NK-92 treated with Interleukin-12 subunit alpha and Interleukin-12 subunit beta, amount 100 ng/mL, for 24 hours (cell line): ENCODE results near the gene ADAMTSL1.

ENCODE experiments used
- DNase-seq: peaks from one replicate; lab custom pipeline; 2025; lab: John Stamatoyannopoulos, UW

ADAMTSL1 gene

GRCh38 chr9:18605766-18606180 is 131.8 kb downstream of the ADAMTSL1 start:
- no peak for DNase-seq

- no peak for DNase-seq
Observed at GRCh38 chr9:18606281-18606680, 132.3 kb downstream of the ADAMTSL1 start.

- no peak for DNase-seq
Observed at GRCh38 chr9:18606846-18607245, 132.9 kb downstream of the ADAMTSL1 start.

- no peak for DNase-seq
Observed at GRCh38 chr9:18608371-18608770, 134.4 kb downstream of the ADAMTSL1 start.

- no peak for DNase-seq
Observed at GRCh38 chr9:18610956-18611355, 137.0 kb downstream of the ADAMTSL1 start.

GRCh38 chr9:18611971-18612370 is 138.0 kb downstream of the ADAMTSL1 start:
- no peak for DNase-seq

GRCh38 chr9:18614116-18614515 is 140.2 kb downstream of the ADAMTSL1 start:
- DNase-seq: no peak

- no peak for DNase-seq
Observed at GRCh38 chr9:18614651-18615050, 140.7 kb downstream of the ADAMTSL1 start.

- DNase-seq: no peak
Observed at GRCh38 chr9:18616976-18617375, 143.0 kb downstream of the ADAMTSL1 start.

- no peak for DNase-seq
Observed at GRCh38 chr9:18617759-18618158, 143.8 kb downstream of the ADAMTSL1 start.

GRCh38 chr9:18618862-18619261 is 144.9 kb downstream of the ADAMTSL1 start:
- no peak for DNase-seq

GRCh38 chr9:18622186-18622836 is 148.4 kb downstream of the ADAMTSL1 start:
- no peak for DNase-seq

GRCh38 chr9:18623221-18624079 is 149.5 kb downstream of the ADAMTSL1 start:
- no peak for DNase-seq

- DNase-seq: no peak
Observed at GRCh38 chr9:18626046-18626698, 152.2 kb downstream of the ADAMTSL1 start.

- DNase-seq: no peak
Observed at GRCh38 chr9:18629136-18629535, 155.2 kb downstream of the ADAMTSL1 start.

- no peak for DNase-seq
Observed at GRCh38 chr9:18632632-18633403, 158.9 kb downstream of the ADAMTSL1 start.

- no peak for DNase-seq
Observed at GRCh38 chr9:18636781-18637180, 162.8 kb downstream of the ADAMTSL1 start.

GRCh38 chr9:18638371-18639249 is 164.7 kb downstream of the ADAMTSL1 start:
- no peak for DNase-seq

GRCh38 chr9:18639911-18640310 is 166.0 kb downstream of the ADAMTSL1 start:
- DNase-seq: no peak

- DNase-seq: no peak
Observed at GRCh38 chr9:18658804-18659705, 185.1 kb downstream of the ADAMTSL1 start.
